B cell (primary cell): ENCODE measurements around the gene PARD3. TPM values are rescaled to one million over a fixed set of nuclear protein-coding genes. Genes with fewer than 3 reads are reported as not detected.

Experiments
- ATAC-seq: fragments of 200-7000 bp; cut with Tn5 transposase; one replicate; pipeline ENCODE4 v1.10.0; 2021; ENCODE audit warnings: low read depth, mild to moderate bottlenecking, moderate number of reproducible peaks, moderate library complexity
- CTCF ChIA-PET: fragments of 350-600 bp; sonication (Branson Sonifier 250); formaldehyde crosslinking; loops from one replicate; lab custom pipeline; 2021; ENCODE audit warnings: antibody characterized with exemption, inconsistent platforms; lab: Charles Lee
- POLR2A ChIA-PET: fragments of 350-600 bp; sonication (Branson Sonifier 250); formaldehyde crosslinking; loops from one replicate; lab custom pipeline; 2021; ENCODE audit warnings: antibody characterized with exemption; lab: Charles Lee
- DNase-seq: peaks from one replicate; pipeline ENCODE4 v3.0.0; 2013
- H2AFZ ChIP-seq: 2 replicates; pipeline ENCODE4 v1.6.1; 2012; ENCODE audit warnings: mild to moderate bottlenecking, low read depth, low read length; ENCODE audit not compliant: insufficient read depth, poor library complexity, severe bottlenecking
- H3K27ac ChIP-seq, 2 donors: 1 replicate in 1 of 2; 2 replicates in 1 of 2; pipeline ENCODE4 v1.5.1; 2012 to 2013; ENCODE audit warnings: low read length in 2 of 2, mild to moderate bottlenecking in 2 of 2, moderate library complexity in 1 of 2
- H3K27me3 ChIP-seq, 4 experiments: fragments of 200-600 bp in 1 of 4; sonication (generic) in 1 of 4; replicated peaks in 1 of 4; 1 replicate in 2 of 4; 2 replicates in 2 of 4; pipeline versions ENCODE4 v1.6.1 to v1.7.0; 2013 to 2016; ENCODE audit warnings: low read length in 3 of 4, mild to moderate bottlenecking in 2 of 4, mixed read lengths in 1 of 4, moderate library complexity in 1 of 4; ENCODE audit not compliant: insufficient read depth in 4 of 4, control insufficient read depth in 3 of 4; ENCODE audit errors: control extremely low read depth in 1 of 4
- H3K36me3 ChIP-seq, 2 experiments: replicated peaks in 1 of 2; 1 replicate in 1 of 2; 2 replicates in 1 of 2; pipeline versions ENCODE4 v1.6.1 to v1.7.1; 2013; ENCODE audit warnings: low read length in 1 of 2; ENCODE audit not compliant: insufficient read depth in 2 of 2, control insufficient read depth in 1 of 2; ENCODE audit errors: control extremely low read depth in 1 of 2, extremely low read depth in 1 of 2
- H3K4me1 ChIP-seq, 2 donors: fragments of 200-600 bp in 1 of 2; sonication (generic) in 1 of 2; 1 replicate in 1 of 2; 2 replicates in 1 of 2; pipeline versions ENCODE4 v1.5.1 to v1.6.1; 2013 to 2017; ENCODE audit warnings: low read length in 2 of 2; ENCODE audit not compliant: control insufficient read depth in 2 of 2, insufficient read depth in 2 of 2
- H3K4me2 ChIP-seq: replicated peaks from 2 replicates; pipeline ENCODE3; 2012; ENCODE audit warnings: mild to moderate bottlenecking, low read depth, low read length; ENCODE audit not compliant: poor library complexity, severe bottlenecking
- H3K4me3 ChIP-seq, 5 experiments: fragments of 200-600 bp in 1 of 5; sonication (generic) in 1 of 5; 1 replicate in 3 of 5; 2 replicates in 2 of 5; pipeline versions ENCODE4 v1.5.1 to v1.7.0; 2011 to 2016; ENCODE audit warnings: low read length in 4 of 5, mild to moderate bottlenecking in 4 of 5, low read depth in 2 of 5, control low read depth in 1 of 5, moderate library complexity in 1 of 5; ENCODE audit not compliant: insufficient read depth in 1 of 5; ENCODE audit errors: control extremely low read depth in 1 of 5, extremely low read depth in 1 of 5
- H3K79me2 ChIP-seq: fragments of 200-600 bp; sonication (generic); one replicate; pipeline ENCODE4 v1.6.0; 2016; ENCODE audit warnings: low read length; ENCODE audit not compliant: control insufficient read depth, insufficient read depth
- H3K9ac ChIP-seq: fragments of 200-600 bp; sonication (generic); 2 replicates; pipeline ENCODE4 v1.6.1; 2017; ENCODE audit warnings: mild to moderate bottlenecking, low read length, moderate library complexity
- H3K9me3 ChIP-seq, 3 donors: one replicate each; pipeline versions ENCODE4 v1.6.1 to v1.7.1; 2013; ENCODE audit warnings: low read length in 2 of 3; ENCODE audit not compliant: control insufficient read depth in 2 of 3, insufficient read depth in 1 of 3; ENCODE audit errors: control extremely low read depth in 1 of 3
- H4K20me1 ChIP-seq: 2 replicates; pipeline ENCODE4 v1.6.0; 2012; ENCODE audit warnings: mild to moderate bottlenecking, low read length; ENCODE audit not compliant: insufficient read depth, control insufficient read depth, poor library complexity, severe bottlenecking
- H3K27ac Mint-ChIP-seq: one replicate; pipeline ENCODE4 v1.8.0; 2021; ENCODE audit warnings: mixed read lengths
- H3K27me3 Mint-ChIP-seq: one replicate; pipeline ENCODE4 v1.8.0; 2021; ENCODE audit warnings: mixed read lengths
- H3K4me1 Mint-ChIP-seq: one replicate; pipeline ENCODE4 v1.8.0; 2021; ENCODE audit warnings: mixed read lengths
- H3K4me3 Mint-ChIP-seq: one replicate; pipeline ENCODE4 v1.8.0; 2021; ENCODE audit warnings: mixed read lengths
- H3K9me3 Mint-ChIP-seq: one replicate; pipeline ENCODE4 v1.8.0; 2022; ENCODE audit warnings: mixed read lengths; ENCODE audit not compliant: insufficient read depth
- EZH2 ChIP-seq: IDR thresholded peaks from 2 replicates; pipeline ENCODE4 v1.6.1; 2012; ENCODE audit warnings: borderline replicate concordance, low read depth, mild to moderate bottlenecking, moderate library complexity, low read length; ENCODE audit not compliant: insufficient read depth, poor library complexity, severe bottlenecking
- WGBS: methylation state at CpG from one replicate; pipeline ENCODE4 v1.1.5; 2013; ENCODE audit warnings: missing lambda C conversion rate; ENCODE audit not compliant: insufficient coverage; 5-methylcytosine and 5-hydroxymethylcytosine counted together
- intact Hi-C: fragments of 100-400 bp; cut with micrococcal nuclease; formaldehyde crosslinking; loops from one replicate; pipeline ENCODE4 v1.10.0; 2022
- polyA plus RNA-seq: library from polyadenylated mRNA; depleted of rRNA; stranded (reverse); fragments of >200 nt; gene quantifications from 2 replicates; pipeline ENCODE4 v1.2.3, GENCODE V29; 2012
- total RNA-seq, 2 donors: library from RNA; stranded (reverse); fragments of 120-200 nt in 1 of 2; gene quantifications; 1 replicate in 1 of 2; 2 replicates in 1 of 2; pipeline versions ENCODE4 v1.2.3 to v1.2.4, GENCODE V29; 2013 to 2022
- TF ChIP-seq, protein P1 (sequence below): fragments of 200-600 bp; IDR thresholded peaks from one replicate; pipeline ENCODE4 v1.8.0; 2022; ENCODE audit warnings: antibody characterized with exemption, mild to moderate bottlenecking

PARD3 gene
- total and polyA plus RNA-seq, 2 donors (not counting 1 experiment from before 2014, with no cell fraction given): not detected

- ATAC-seq (no peak), DNase-seq (no peak)
- ChIA-PET POLR2A (no interaction called here), CTCF (no interaction called here)
- H3K4me3 Mint-ChIP-seq: no peak overlapping the region
- no peaks in the 10 kb centered on the region for H3K9me3 ChIP-seq
- H3K79me2 ChIP-seq: no peaks in the 10 kb centered on the region
- no peaks in the 10 kb centered on the region for H3K4me1 ChIP-seq
- no peaks in the 10 kb centered on the region for H3K4me1 Mint-ChIP-seq
- H3K27me3 Mint-ChIP-seq: peaks cover 18% of the 10 kb centered on the region
- H3K27ac Mint-ChIP-seq: no peak overlapping the region
- no peak overlapping the region for H3K4me2 ChIP-seq
- intact Hi-C loops: no loop called here
- TF ChIP-seq, protein P1, sequence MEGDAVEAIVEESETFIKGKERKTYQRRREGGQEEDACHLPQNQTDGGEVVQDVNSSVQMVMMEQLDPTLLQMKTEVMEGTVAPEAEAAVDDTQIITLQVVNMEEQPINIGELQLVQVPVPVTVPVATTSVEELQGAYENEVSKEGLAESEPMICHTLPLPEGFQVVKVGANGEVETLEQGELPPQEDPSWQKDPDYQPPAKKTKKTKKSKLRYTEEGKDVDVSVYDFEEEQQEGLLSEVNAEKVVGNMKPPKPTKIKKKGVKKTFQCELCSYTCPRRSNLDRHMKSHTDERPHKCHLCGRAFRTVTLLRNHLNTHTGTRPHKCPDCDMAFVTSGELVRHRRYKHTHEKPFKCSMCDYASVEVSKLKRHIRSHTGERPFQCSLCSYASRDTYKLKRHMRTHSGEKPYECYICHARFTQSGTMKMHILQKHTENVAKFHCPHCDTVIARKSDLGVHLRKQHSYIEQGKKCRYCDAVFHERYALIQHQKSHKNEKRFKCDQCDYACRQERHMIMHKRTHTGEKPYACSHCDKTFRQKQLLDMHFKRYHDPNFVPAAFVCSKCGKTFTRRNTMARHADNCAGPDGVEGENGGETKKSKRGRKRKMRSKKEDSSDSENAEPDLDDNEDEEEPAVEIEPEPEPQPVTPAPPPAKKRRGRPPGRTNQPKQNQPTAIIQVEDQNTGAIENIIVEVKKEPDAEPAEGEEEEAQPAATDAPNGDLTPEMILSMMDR: no peak
- no peak for TF ChIP-seq EZH2
- no peaks in the 10 kb centered on the region for H4K20me1 ChIP-seq
- H2AFZ ChIP-seq: no peak overlapping the region
- no peak overlapping the region for H3K9ac ChIP-seq
- no CpG with 5 or more reads among the region's 3 CpGs for WGBS
- H3K27me3 ChIP-seq: peaks cover 0 to 2% (median 0%) of the 10 kb centered on the region in 4 experiments
- H3K36me3 ChIP-seq: no peaks in the 10 kb centered on the region
- no peaks in the 10 kb centered on the region for H3K9me3 Mint-ChIP-seq
- no peak overlapping the region for H3K27ac ChIP-seq
- no peak overlapping the region for H3K4me3 ChIP-seq
These were observed 70.5 kb downstream of the PARD3 start for GRCh38 chr10:34744590-34744989.

DNA sequence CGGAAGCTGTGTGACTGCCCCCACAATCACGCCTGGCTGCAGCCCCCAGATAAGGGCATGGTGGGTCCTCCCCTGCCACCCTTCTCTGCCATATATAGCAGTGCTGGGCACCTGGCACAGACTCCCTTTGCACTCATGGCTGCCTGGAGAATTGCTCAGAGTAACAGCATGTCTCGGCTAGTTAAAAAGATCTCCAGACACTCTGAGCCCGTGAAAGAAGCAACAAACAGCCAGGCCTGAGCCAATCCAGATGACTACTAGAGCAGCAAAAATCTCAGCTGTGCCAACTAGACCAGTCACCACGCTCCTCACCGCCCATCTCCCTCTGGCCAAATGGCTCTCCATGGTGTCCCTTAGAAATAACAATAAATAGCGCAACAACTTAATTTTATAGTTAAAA lies 71.3 kb downstream of the PARD3 start:
- ATAC-seq (no peak), DNase-seq (no peak)
- TF ChIP-seq, protein P1: no peak
- no peak for TF ChIP-seq EZH2
- Histone ChIP-seq H4K20me1 (no peaks in the 10 kb centered on the region), H2AFZ (no peak overlapping the region), H3K9me3 (no peaks in the 10 kb centered on the region), H3K4me3 (no peak overlapping the region), H3K4me2 (no peak overlapping the region), H3K4me1 (no peaks in the 10 kb centered on the region), H3K27ac (no peak overlapping the region), H3K9ac (no peak overlapping the region), H3K27me3 (peaks cover 0 to 3% (median 0%) of the 10 kb centered on the region in 4 experiments), H3K36me3 (no peaks in the 10 kb centered on the region), H3K79me2 (no peaks in the 10 kb centered on the region)
- Mint-ChIP-seq H3K9me3 (no peaks in the 10 kb centered on the region), H3K4me1 (no peaks in the 10 kb centered on the region), H3K4me3 (no peak overlapping the region), H3K27ac (no peak overlapping the region), H3K27me3 (peaks cover 16% of the 10 kb centered on the region)
- POLR2A ChIA-PET: no interaction called here
- intact Hi-C loops: no loop called here
- CTCF ChIA-PET: no interaction called here
- WGBS: 90% methylated on average over 7 of the region's 7 CpGs
